GM12891 (cell line): ENCODE measurements around the gene CAMLG.

Source experiments
- POLR2A ChIP-seq: IDR thresholded peaks from 2 replicates; pipeline ENCODE4 v1.6.1; 2011; ENCODE audit warnings: low read depth, low read length, control low read depth
- TAF1 ChIP-seq: IDR thresholded peaks from 2 replicates; pipeline ENCODE4 v1.6.1; 2011; ENCODE audit warnings: low read depth, low read length, control low read depth

DNA sequence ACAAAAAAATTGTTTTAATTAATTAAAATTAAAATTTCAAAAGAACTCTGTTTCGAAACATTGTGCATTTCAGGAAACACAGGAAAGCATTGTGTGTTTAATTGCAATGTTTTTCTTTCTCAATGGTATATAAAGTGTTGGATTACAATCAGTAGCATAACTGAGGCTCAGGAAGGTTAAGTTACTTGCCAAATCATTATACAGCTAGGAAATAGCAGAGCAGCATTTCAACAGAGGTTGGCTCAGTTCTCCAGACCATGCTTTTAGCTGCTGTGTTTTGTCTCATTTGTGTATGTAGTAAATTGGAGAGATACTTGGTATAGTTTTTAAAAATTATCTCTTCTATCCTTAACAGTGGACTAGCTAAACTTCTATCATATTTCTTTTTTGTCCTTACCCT, 30.0 kb upstream of the CAMLG start:
- TF ChIP-seq TAF1 (no peak), POLR2A (no peak)
